Esophagus muscularis mucosa (tissue), 4 donors: Measurements from ENCODE around the gene VSNL1.

Experiments used
- EP300 ChIP-seq: sonication (generic); formaldehyde crosslinking; IDR thresholded peaks from one replicate; pipeline ENCODE4 v1.6.1; 2017; ENCODE audit warnings: antibody characterized with exemption
- POLR2A ChIP-seq: fragments of 450-650 bp; IDR thresholded peaks from one replicate; pipeline ENCODE4 v1.6.1; 2017; ENCODE audit warnings: antibody characterized with exemption, moderate library complexity, mild to moderate bottlenecking, low read depth
- POLR2AphosphoS5 ChIP-seq, 2 donors: sonication (generic); formaldehyde crosslinking; IDR thresholded peaks; one replicate each; pipeline ENCODE4 v1.6.1; 2017; ENCODE audit warnings: antibody characterized with exemption in 2 of 2
- TF ChIP-seq, protein P1 (sequence below), 3 experiments: fragments of 200-600 bp in 2 of 3; fragments of 450-650 bp in 1 of 3; sonication (generic) in 2 of 3; IDR thresholded peaks; one replicate each; pipeline ENCODE4 v1.5.1; 2017 to 2019; ENCODE audit warnings: antibody characterized with exemption in 3 of 3, mild to moderate bottlenecking in 2 of 3, moderate library complexity in 1 of 3

DNA sequence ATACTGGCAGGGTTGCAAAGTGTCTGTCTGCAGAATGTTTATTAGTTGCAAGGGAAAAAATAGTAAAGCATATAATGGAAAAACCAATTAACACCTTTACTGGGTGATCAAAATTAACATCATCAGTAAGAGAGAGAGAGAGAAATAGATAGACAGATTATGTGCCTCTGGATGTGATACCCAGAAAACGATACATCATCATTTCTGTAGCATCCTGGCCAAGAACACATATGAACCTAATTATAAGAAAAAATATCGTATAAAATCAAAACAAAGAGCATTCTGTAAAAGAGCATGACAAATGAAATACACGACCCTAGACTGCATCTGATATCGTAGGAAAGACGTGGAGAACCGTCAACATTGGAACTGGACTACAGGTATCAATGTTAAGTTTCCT lies 148.5 kb downstream of the VSNL1 start:
- TF ChIP-seq, protein P1, sequence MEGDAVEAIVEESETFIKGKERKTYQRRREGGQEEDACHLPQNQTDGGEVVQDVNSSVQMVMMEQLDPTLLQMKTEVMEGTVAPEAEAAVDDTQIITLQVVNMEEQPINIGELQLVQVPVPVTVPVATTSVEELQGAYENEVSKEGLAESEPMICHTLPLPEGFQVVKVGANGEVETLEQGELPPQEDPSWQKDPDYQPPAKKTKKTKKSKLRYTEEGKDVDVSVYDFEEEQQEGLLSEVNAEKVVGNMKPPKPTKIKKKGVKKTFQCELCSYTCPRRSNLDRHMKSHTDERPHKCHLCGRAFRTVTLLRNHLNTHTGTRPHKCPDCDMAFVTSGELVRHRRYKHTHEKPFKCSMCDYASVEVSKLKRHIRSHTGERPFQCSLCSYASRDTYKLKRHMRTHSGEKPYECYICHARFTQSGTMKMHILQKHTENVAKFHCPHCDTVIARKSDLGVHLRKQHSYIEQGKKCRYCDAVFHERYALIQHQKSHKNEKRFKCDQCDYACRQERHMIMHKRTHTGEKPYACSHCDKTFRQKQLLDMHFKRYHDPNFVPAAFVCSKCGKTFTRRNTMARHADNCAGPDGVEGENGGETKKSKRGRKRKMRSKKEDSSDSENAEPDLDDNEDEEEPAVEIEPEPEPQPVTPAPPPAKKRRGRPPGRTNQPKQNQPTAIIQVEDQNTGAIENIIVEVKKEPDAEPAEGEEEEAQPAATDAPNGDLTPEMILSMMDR (IDR thresholded peaks at IDR 0.05) = no peak
- TF ChIP-seq POLR2A (no peak), POLR2AphosphoS5 (IDR thresholded peaks at IDR 0.05) (no peak), EP300 (no peak)
